ES-I3 (cell line): Measurements from ENCODE around the gene TMEM42.
"Not testable (repeated sequence)": the region's sequence is repeated elsewhere in the genome, so short reads cannot be mapped to it uniquely, and the experiment has no call there.

ENCODE experiments used
- H3K36me3 ChIP-seq: 2 replicates; pipeline ENCODE4 v1.6.1; 2013; ENCODE audit warnings: mild to moderate bottlenecking, low read length, control low read depth, moderate library complexity; ENCODE audit not compliant: insufficient read depth
- H3K4me1 ChIP-seq: 2 replicates; pipeline ENCODE4 v1.6.1; 2013; ENCODE audit warnings: mild to moderate bottlenecking, control low read depth, low read length; ENCODE audit not compliant: insufficient read depth
- H3K9ac ChIP-seq: 2 replicates; pipeline ENCODE4 v1.6.1; 2013; ENCODE audit warnings: low read depth, mild to moderate bottlenecking, low read length, moderate library complexity
- H3K9me3 ChIP-seq: 2 replicates; pipeline ENCODE4 v1.6.1; 2013; ENCODE audit warnings: mild to moderate bottlenecking, low read length, moderate library complexity; ENCODE audit not compliant: control insufficient read depth, insufficient read depth

TMEM42 gene

GRCh38 chr3:44861412-44862225 is at the start of gene TMEM42:
Gene TMEM42 (plus strand): TSS chr3:44861912. CDS start chr3:44861925, 13 bp downstream.
- Histone ChIP-seq H3K36me3 (no peaks in the 10 kb centered on the region), H3K4me1 (no peaks in the 10 kb centered on the region), H3K9ac (peak within 1 kb of the TSS; percentile 79), H3K9me3 (no peaks in the 10 kb centered on the region)

- no peaks in the 10 kb centered on the region for H3K4me1 ChIP-seq
- no peak overlapping the region for H3K9ac ChIP-seq
- peaks cover 11% of the 10 kb centered on the region; the same call in 1 of the 2 replicates for H3K36me3 ChIP-seq
- H3K9me3 ChIP-seq, result no peaks in the 10 kb centered on the region
These were observed 47.0 kb upstream of the TMEM42 start for GRCh38 chr3:44814751-44815150.

GRCh38 chr3:44816334-44816733 is 45.4 kb upstream of the TMEM42 start:
- H3K4me1 ChIP-seq, H3K9me3 ChIP-seq, H3K9ac ChIP-seq: not testable (repeated sequence)
- peaks cover 11% of the 10 kb centered on the region; the same call in 1 of the 2 replicates for H3K36me3 ChIP-seq

- not testable (repeated sequence) for H3K4me1 ChIP-seq, H3K9me3 ChIP-seq, H3K36me3 ChIP-seq, H3K9ac ChIP-seq
These were observed 40.5 kb upstream of the TMEM42 start for GRCh38 chr3:44821206-44821605.

GRCh38 chr3:44825264-44825925 is 36.3 kb upstream of the TMEM42 start:
- Histone ChIP-seq H3K9ac (no peak overlapping the region), H3K9me3 (peaks cover 4% of the 10 kb centered on the region; the same call in 1 of the 2 replicates), H3K4me1 (no peaks in the 10 kb centered on the region), H3K36me3 (no peaks in the 10 kb centered on the region; the same call in 1 of the 2 replicates)

- Histone ChIP-seq H3K36me3 (no peaks in the 10 kb centered on the region; the same call in 1 of the 2 replicates), H3K4me1 (no peaks in the 10 kb centered on the region), H3K9me3 (peaks cover 4% of the 10 kb centered on the region; the same call in 1 of the 2 replicates), H3K9ac (no peak overlapping the region)
These were observed 34.5 kb upstream of the TMEM42 start for GRCh38 chr3:44827196-44827595.

GRCh38 chr3:44831232-44831631 is 30.5 kb upstream of the TMEM42 start:
- no peaks in the 10 kb centered on the region for H3K4me1 ChIP-seq
- H3K9ac ChIP-seq, result no peak overlapping the region
- H3K36me3 ChIP-seq, result no peaks in the 10 kb centered on the region
- H3K9me3 ChIP-seq, result no peaks in the 10 kb centered on the region

GRCh38 chr3:44832032-44832431 is 29.7 kb upstream of the TMEM42 start:
- peaks cover 5% of the 10 kb centered on the region for H3K9me3 ChIP-seq
- H3K4me1 ChIP-seq, result no peaks in the 10 kb centered on the region
- H3K36me3 ChIP-seq, result no peaks in the 10 kb centered on the region; the same call in 1 of the 2 replicates
- H3K9ac ChIP-seq, result no peak overlapping the region

GRCh38 chr3:44832965-44833364 is 28.7 kb upstream of the TMEM42 start:
- H3K36me3 ChIP-seq, result no peaks in the 10 kb centered on the region; the same call in 1 of the 2 replicates
- H3K9ac ChIP-seq, result no peak overlapping the region
- peaks cover 5% of the 10 kb centered on the region for H3K9me3 ChIP-seq
- no peaks in the 10 kb centered on the region for H3K4me1 ChIP-seq

GRCh38 chr3:44833394-44833793 is 28.3 kb upstream of the TMEM42 start:
- H3K36me3 ChIP-seq, result no peaks in the 10 kb centered on the region; the same call in 1 of the 2 replicates
- H3K9me3 ChIP-seq, result peaks cover 5% of the 10 kb centered on the region
- H3K4me1 ChIP-seq, result no peaks in the 10 kb centered on the region
- H3K9ac ChIP-seq, result no peak overlapping the region

- H3K36me3 ChIP-seq, result peaks cover 3% of the 10 kb centered on the region; the same call in 1 of the 2 replicates
These were observed 26.0 kb upstream of the TMEM42 start for GRCh38 chr3:44835684-44836083.

GRCh38 chr3:44842376-44842775 is 19.3 kb upstream of the TMEM42 start:
- Histone ChIP-seq H3K36me3 (peaks cover 9% of the 10 kb centered on the region), H3K9me3 (no peaks in the 10 kb centered on the region)

More at GRCh38 chr3:44835684-44836083, 26.0 kb upstream of the TMEM42 start:
- Histone ChIP-seq H3K9ac (no peak overlapping the region), H3K4me1 (no peaks in the 10 kb centered on the region), H3K9me3 (peaks cover 5% of the 10 kb centered on the region)

GRCh38 chr3:44845528-44846520 is 15.9 kb upstream of the TMEM42 start:
- Histone ChIP-seq H3K9ac (no peak overlapping the region), H3K9me3 (no peaks in the 10 kb centered on the region), H3K36me3 (peaks cover 7% of the 10 kb centered on the region), H3K4me1 (no peaks in the 10 kb centered on the region)

More at GRCh38 chr3:44842376-44842775, 19.3 kb upstream of the TMEM42 start:
- Histone ChIP-seq H3K4me1 (no peaks in the 10 kb centered on the region), H3K9ac (no peak overlapping the region)

- Histone ChIP-seq H3K36me3 (peaks cover 6% of the 10 kb centered on the region), H3K4me1 (no peaks in the 10 kb centered on the region), H3K9ac (no peak overlapping the region), H3K9me3 (no peaks in the 10 kb centered on the region)
These were observed 13.1 kb upstream of the TMEM42 start for GRCh38 chr3:44848634-44849033.
